Fibroblast of skin of back (primary cell): ENCODE results near the gene UBE4B.
A peak's percentile ranks its signal among the peaks of the same experiment; 100 is the strongest.
"Not testable (repeated sequence)": the region's sequence is repeated elsewhere in the genome, so short reads cannot be mapped to it uniquely, and the experiment has no call there.

Source experiments
- DNase-seq: peaks from one replicate; pipeline ENCODE4 v3.0.0-alpha.2; 2013

UBE4B gene

DNA sequence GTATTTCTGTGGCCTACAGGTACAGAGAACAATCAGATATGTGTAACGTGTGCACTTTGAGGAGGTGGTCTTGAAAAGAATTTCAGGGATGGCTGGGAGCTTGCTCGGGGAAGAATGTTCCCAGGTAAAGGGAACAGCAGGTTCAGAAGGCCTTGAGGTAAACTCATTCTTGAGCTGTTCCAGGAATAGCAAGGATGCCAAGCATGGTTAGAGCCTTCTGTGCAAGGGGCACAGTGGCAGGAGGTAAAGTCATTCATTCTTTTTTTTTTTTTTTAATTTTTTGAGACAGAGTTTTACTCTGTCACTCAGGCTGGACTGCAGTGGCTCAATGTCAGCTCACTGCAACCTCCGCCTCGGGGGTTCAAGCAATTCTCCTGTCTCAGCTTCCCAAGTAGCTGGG is 10.0 kb downstream of the UBE4B start:
- no peak for DNase-seq

DNA sequence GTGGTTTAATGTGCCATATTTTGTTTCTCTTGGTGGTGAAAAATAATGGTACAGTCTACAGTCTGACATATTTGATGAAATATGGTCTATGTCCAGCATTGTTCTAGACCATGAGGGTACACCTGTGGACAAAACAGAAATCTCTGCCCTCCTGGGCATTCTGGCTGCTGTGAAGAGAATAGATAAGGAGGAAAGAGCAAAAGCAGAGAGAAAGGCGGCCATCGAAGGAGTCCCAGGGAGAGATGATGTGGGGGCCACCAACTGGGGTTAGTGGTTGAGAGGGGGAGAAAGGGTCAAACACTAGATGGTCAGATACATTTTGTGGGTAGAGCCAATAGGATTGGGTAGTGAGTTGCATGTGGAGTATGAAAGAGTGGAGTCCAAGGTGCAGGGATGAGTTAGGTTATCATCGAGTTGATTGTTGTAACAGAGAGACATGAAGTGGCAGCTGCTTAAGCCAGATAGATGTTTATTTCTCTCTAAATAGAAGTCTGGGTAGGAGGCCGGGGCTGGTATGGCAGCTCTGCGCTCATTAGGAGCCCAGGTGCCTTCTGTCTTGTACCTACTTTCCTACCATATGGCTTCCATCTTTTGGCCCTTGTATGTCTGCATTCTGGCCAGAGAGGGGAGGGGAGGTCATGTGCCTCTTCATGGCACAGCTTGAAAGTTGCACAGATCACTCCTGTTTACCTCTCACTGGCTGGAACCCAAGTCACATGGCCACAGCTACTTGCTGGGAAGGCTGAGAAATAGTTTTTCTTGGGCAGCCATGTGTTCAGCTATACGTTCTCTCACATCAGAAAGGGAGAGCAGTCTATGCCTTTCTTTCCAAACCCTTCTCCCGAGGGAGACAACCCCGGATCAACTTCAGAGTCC is 13.0 kb downstream of the UBE4B start:
- DNase-seq = no peak

- DNase-seq = no peak
Observed at GRCh38 chr1:10046356-10047085, 13.8 kb downstream of the UBE4B start.

DNA sequence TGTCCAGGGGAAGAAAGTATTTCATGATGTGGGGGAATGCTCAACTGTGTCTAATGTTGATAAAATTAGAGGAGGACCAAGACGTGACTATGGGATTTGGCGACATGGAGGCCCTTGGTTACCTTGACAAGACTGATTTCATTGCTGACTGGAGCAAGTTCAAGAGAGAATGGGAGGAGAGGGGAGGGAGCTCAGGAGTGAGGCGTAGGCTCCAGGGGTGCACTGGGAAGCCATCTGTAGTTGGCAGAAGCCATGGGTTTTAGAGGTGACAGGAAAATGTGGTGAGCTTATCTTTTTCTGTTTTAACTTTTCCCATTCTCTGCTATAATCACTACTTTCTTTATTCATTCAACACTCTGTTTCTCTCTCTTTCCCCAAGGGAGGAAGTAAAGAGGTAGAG is 15.8 kb downstream of the UBE4B start:
- DNase-seq = no peak

DNA sequence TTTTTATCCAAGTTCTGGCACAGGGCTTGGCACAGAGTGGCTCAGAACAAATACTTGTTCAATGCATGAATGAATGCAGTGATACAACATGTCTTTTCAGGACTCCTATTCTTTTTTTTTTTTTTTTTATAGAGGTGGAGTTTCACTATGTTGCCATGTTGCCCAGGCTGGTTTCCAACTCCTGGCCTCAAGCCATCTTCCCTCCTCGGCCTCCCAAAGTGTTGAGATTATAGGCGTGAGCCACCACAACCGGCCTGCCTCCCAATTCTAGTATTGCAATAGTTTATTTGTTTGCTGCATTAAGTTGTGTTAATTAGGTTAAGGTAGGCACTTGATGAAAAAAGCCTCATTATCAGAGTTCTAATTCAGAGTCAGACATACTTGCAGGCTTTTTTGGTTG is 17.9 kb downstream of the UBE4B start:
- no peak for DNase-seq

GRCh38 chr1:10051656-10052055 is 18.9 kb downstream of the UBE4B start:
- no peak for DNase-seq

DNA sequence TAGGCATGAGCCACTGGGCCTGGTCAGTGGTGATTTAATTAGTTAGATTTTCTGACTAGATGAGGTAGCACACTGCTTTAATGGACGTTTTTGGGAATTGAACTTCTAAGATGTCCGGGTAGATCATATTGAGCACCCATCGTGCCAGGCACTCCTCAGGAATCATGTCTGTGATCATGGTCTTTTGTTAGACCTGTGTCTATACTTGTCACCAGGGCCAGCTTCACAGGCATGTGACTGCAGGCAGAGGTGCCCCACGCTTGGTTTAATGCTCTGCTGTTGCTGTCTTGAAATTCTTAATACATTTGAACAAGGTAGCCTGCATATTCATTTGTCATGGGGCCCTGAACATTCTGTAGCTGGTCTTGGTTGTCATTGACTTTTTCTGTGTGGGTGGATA is 19.6 kb downstream of the UBE4B start:
- no peak for DNase-seq

GRCh38 chr1:10054465-10054864 is 21.7 kb downstream of the UBE4B start:
- no peak for DNase-seq

GRCh38 chr1:10056599-10056987 is 23.8 kb downstream of the UBE4B start:
- no peak for DNase-seq

DNA sequence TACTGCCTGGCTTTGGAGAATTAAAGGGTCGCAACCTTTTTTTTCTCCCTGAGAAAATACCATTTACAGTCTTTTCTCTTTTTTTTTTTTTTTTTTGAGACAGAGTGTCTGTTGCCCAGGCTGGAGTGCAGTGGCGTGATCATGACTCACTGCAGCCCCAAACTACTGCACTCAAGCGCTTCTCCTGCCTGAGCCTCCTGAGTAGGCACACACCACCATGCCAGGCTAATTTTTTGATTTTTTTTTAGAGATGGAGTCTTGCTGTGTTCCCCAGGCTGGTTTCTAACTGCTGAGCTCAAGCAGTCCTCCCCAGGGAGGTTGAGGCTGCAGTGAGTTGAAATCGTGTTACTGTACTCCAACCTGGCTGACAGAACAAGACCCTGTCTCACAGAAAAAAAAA is 24.6 kb downstream of the UBE4B start:
- peak; percentile 55 for DNase-seq

- DNase-seq = no peak
Observed at GRCh38 chr1:10057796-10058195, 25.0 kb downstream of the UBE4B start.

GRCh38 chr1:10059342-10059718 is 26.6 kb downstream of the UBE4B start:
- DNase-seq = no peak

DNA sequence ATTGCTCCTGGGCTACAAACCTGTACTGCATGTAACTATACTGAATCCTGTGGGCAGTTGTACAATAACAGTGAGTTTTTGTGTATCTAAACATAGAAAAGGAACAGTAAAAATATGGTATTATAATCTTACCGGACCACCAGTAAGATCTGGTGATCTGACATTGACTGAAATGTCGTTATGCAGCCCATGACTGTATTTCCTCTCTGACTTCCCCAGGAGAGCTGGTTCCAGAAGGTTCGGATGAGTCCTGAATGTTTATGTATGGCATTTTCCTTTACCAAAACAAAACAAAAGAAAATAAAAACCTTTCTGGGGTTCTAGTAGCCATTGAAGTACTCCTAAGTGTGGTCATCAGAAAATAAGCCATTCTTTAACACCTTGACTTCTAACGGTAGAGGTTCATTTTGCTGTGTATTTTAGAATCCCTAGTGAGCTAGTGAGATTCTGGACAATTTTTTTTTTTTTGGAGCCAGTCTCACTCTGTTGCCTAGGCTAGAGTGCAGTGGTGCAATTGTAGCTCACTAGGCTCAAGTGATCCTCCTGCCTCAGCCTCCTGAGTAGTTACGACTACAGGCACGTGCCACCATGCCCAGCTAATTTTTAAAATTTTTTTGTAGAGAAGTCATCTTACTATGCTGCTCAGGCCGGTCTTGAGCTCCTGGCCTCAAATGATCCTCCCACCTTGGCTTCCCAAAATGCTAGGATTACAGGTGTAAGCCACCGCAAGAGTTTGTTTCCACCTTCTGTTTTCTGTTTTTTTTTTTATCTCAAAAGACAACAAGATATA is 27.7 kb downstream of the UBE4B start:
- no peak for DNase-seq

GRCh38 chr1:10061276-10061675 is 28.5 kb downstream of the UBE4B start:
- no peak for DNase-seq

DNA sequence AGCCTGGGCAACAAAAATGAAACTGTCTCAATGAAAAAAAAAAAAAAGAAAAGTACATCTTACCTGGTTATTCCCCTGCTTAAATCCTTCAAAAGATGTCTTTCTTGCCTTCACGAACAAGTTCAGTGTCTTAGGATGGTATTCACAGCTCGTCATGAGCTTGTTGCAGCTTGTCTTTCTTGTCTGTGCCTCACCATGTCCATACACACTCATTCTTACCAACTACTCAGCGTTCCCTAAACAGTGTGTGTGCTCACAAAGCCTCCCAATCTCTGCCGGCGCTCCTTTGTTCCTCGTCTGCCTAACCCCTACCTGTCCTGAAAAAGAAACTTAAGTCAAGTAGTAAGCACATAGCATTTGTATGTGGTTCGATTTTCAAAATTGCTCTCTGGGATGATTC is 31.1 kb downstream of the UBE4B start:
- no peak for DNase-seq

GRCh38 chr1:10064416-10065343 is 31.9 kb downstream of the UBE4B start:
- DNase-seq = no peak

GRCh38 chr1:10065344-10065685 is 32.6 kb downstream of the UBE4B start:
- DNase-seq = no peak

- DNase-seq = no peak
Observed at GRCh38 chr1:10065760-10066159, 33.0 kb downstream of the UBE4B start.

DNA sequence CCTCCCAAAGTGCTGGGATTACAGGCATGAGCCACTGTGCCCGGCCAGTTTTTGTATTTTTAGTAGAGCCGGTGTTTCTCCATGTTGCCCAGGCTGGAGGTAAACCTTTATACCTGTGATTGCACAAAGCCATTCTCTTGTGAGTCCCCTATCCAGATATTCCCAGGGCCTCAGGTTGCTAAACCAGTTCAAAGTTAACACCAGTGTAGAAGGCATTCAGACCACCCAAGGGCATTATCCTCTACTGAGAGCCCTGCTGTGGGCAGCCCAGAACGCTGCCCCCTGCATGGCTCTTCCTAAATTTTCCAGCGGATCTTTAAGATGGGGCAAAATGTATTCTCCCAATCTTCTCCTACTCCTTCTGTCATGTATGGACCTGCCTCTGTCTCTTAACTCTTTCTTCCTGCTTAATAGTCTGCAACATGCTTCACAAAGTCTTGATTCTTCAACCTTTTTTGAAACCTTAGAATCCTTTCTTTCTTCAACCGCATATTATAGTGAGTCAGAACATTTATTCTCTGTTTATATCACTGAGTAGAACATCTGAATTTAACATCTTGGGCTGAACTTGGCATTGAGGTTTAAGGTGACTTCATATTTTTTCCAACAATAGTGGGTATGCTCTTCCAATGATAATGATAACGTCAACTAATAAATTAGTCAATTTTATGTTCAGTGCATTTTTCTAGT is 36.0 kb downstream of the UBE4B start:
- no peak for DNase-seq

- peak; percentile 65 for DNase-seq
Observed at GRCh38 chr1:10070206-10070605, 37.4 kb downstream of the UBE4B start.

GRCh38 chr1:10071640-10072039 is 38.9 kb downstream of the UBE4B start:
- no peak for DNase-seq

DNA sequence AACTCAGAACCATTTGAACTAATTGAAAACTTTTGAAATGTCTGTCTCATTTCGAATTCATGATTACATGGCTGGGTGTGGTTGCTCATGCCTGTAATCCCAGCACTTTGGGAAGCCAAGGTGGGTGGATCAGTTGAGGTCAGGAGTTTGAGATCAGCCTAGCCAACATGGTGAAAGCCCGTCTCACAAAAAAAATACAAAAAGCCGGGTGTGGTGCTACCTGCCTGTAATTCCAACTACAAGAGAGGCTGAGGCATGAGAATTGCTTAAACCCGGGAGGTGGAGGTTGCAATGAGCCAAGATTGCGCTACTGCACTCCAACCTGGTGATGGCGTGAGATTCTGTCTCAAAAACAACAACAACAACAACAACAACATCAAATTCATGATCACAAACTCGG is 40.6 kb downstream of the UBE4B start:
- not testable (repeated sequence) for DNase-seq
